ENCODE measurements around the gene SIRT2. TPM values are rescaled to one million over a fixed set of nuclear protein-coding genes. Genes with fewer than 3 reads are reported as not detected.

The SIRT2 gene
- total and polyA plus RNA-seq, 2 of the 8 experiments (the other 6 are each of a cell fraction or from before 2014, with no cell fraction given) = 6.5 to 10.0 TPM

- H2BK5ac ChIP-seq (ENCODE audit: low read depth, low read length) = peak within 1 kb of the TSS; percentile 98
- H3K9me3 ChIP-seq (ENCODE audit: insufficient read depth in 2 of 2, low read depth in 1 of 2, low read length in 1 of 2) = peaks cover 9 to 11% of the 10 kb centered on the region in 2 experiments
- H2BK12ac ChIP-seq (ENCODE audit: low read depth, low read length) = peak within 1 kb of the TSS; percentile 89
- H2BK120ac ChIP-seq (replicated peaks; ENCODE audit: low read depth, low read length) = no peak within 1 kb of the TSS
- H3K23ac ChIP-seq (ENCODE audit: insufficient read length) = no peak within 1 kb of the TSS
- peak within 1 kb of the TSS; percentile 93 to 99 (median 96) for H3K9ac ChIP-seq (replicated peaks in 1 of 4; ENCODE audit: extremely low read depth in 1 of 4, low read depth in 3 of 4, low read length in 3 of 4)
- H2BK20ac ChIP-seq (ENCODE audit: low read length) = peak within 1 kb of the TSS; percentile 51
- peaks cover 18% of the 10 kb centered on the region for H3K79me1 ChIP-seq (ENCODE audit: low read depth, low read length)
- CTCF ChIA-PET (ENCODE audit: partially characterized antibody) = interaction anchor here (1.0 to 9.8 kb wide), 17 partner anchors 10 to 294 kb away, joined by 3 to 120 read pairs (median 5); partner anchors contain the start of genes ECH1 and NFKBIB
- peak within 1 kb of the TSS; percentile 97 for H3K27ac ChIP-seq (ENCODE audit: low read depth, low read length)
- peaks cover 5 to 26% (median 15%) of the 10 kb centered on the region in 4 experiments; a peak in 7 of 8 replicates for H3K36me3 ChIP-seq (ENCODE audit: control insufficient read depth in 2 of 4, insufficient read depth in 4 of 4, low read length in 3 of 4)
- peaks cover 4% of the 10 kb centered on the region; the same call in 1 of the 2 replicates for H3K23me2 ChIP-seq (ENCODE audit: low read depth, low read length)
- peaks cover 0 to 2% (median under 1%) of the 10 kb centered on the region in 4 experiments; a peak in 3 of 7 replicates for H3K4me1 ChIP-seq (replicated peaks in 1 of 4; ENCODE audit: control insufficient read depth in 3 of 4, insufficient read depth in 4 of 4, low read length in 3 of 4)
- H2BK15ac ChIP-seq (ENCODE audit: low read length) = peak within 1 kb of the TSS; percentile 95; the same call in 1 of the 2 replicates
- peak within 1 kb of the TSS; percentile 34 for H3K4ac ChIP-seq (replicated peaks; ENCODE audit: insufficient read length, low read depth, low read length)
- peaks cover 0 to 1% of the 10 kb centered on the region in 2 experiments for H4K20me1 ChIP-seq (replicated peaks in 1 of 2; ENCODE audit: control insufficient read depth in 1 of 2, insufficient read depth in 2 of 2, low read length in 2 of 2)
- peak within 1 kb of the TSS; percentile 99 for H3K18ac ChIP-seq (ENCODE audit: extremely low read depth, low read length)
- POLR2A ChIA-PET (ENCODE audit: partially characterized antibody) = interaction anchor here (0.6 to 3.1 kb wide), 30 partner anchors 10 to 528 kb away, joined by 3 to 36 read pairs (median 4); partner anchors contain the start of genes ECH1, FAM98C, NFKBIB and SIRT2
- peak; percentile 94 for FAIRE-seq
- 1% methylated on average over 37 of the region's 40 CpGs; no CpG with 5 or more reads in 1 of the 2 experiments for WGBS, 2 experiments (ENCODE audit: extremely low coverage in 1 of 2, insufficient coverage in 1 of 2, insufficient read length in 1 of 2, insufficient replicate concordance in 2 of 2, low coverage in 1 of 2, low lambda C conversion rate in 2 of 2, missing lambda C conversion rate in 1 of 2)
- peaks cover 0 to 47% of the 10 kb centered on the region in 2 experiments; a peak in 2 of 4 replicates for H3K79me2 ChIP-seq (ENCODE audit: control insufficient read depth in 1 of 2, insufficient read depth in 2 of 2, low read length in 2 of 2)
- H3K27me3 ChIP-seq (replicated peaks in 1 of 4; ENCODE audit: control insufficient read depth in 3 of 4, extremely low read depth in 1 of 4, insufficient read depth in 3 of 4, low read length in 3 of 4) = no peaks in the 10 kb centered on the region
- peak within 1 kb of the TSS; percentile 69 to 89 for H3K4me2 ChIP-seq (ENCODE audit: insufficient read depth in 1 of 2, low read depth in 2 of 2, low read length in 2 of 2)
- peak within 1 kb of the TSS; percentile 100; the same call in 1 of the 2 replicates for H4K8ac ChIP-seq (ENCODE audit: extremely low read depth, insufficient read depth, low read length)
- peak within 1 kb of the TSS; percentile 80 for H3K56ac ChIP-seq (replicated peaks; ENCODE audit: insufficient read length, low read depth, low read length)
- peak within 1 kb of the TSS; percentile 6; the same call in 1 of the 2 replicates for H2AK5ac ChIP-seq (ENCODE audit: low read depth, low read length)
- H3K4me3 ChIP-seq (ENCODE audit: extremely low read depth in 1 of 4, insufficient read depth in 2 of 4, low read depth in 3 of 4, low read length in 4 of 4) = peak within 1 kb of the TSS; percentile 62 to 93 (median 86)
- peak in 1 of 2 experiments; percentile 99 for DNase-seq (ENCODE audit: low read depth in 1 of 2, low spot score in 2 of 2)
- H2AFZ ChIP-seq (ENCODE audit: low read length) = peak within 1 kb of the TSS; percentile 36; the same call in 1 of the 2 replicates
- no peak within 1 kb of the TSS for H3K14ac ChIP-seq (ENCODE audit: insufficient read length)
- H4K5ac ChIP-seq (ENCODE audit: insufficient read length, low read depth, low read length) = peak within 1 kb of the TSS; percentile 99
- peak within 1 kb of the TSS; percentile 71 for H4K91ac ChIP-seq (replicated peaks; ENCODE audit: insufficient read length, low read length)
- no peak for TF ChIP-seq KDM5A (IDR thresholded peaks at IDR 0.05; ENCODE audit: low read length)
- no peak for TF ChIP-seq CTBP2 (IDR thresholded peaks at IDR 0.05; ENCODE audit: borderline replicate concordance, insufficient read depth, insufficient read length, low read length)
- TF ChIP-seq TAF7 (optimal IDR thresholded peaks at IDR 0.05; ENCODE audit: borderline replicate concordance, low read depth, low read length) = peak; percentile 84
- TF ChIP-seq EP300 (IDR thresholded peaks at IDR 0.05; ENCODE audit: borderline replicate concordance in 1 of 2, low read depth in 2 of 2, low read length in 2 of 2) = no peak
- TF ChIP-seq, protein P1, sequence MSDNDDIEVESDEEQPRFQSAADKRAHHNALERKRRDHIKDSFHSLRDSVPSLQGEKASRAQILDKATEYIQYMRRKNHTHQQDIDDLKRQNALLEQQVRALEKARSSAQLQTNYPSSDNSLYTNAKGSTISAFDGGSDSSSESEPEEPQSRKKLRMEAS (IDR thresholded peaks at IDR 0.05) = peak; percentile 30; the same call in 1 of the 2 replicates
- TF ChIP-seq CHD1 (IDR thresholded peaks at IDR 0.05; ENCODE audit: low read depth, low read length) = no peak
- TF ChIP-seq BACH1 (IDR thresholded peaks at IDR 0.05; ENCODE audit: low read length) = no peak
- no peak for TF ChIP-seq GABPA (IDR thresholded peaks at IDR 0.05; ENCODE audit: borderline replicate concordance, insufficient read depth, low read length)
- TF ChIP-seq RAD21 (IDR thresholded peaks at IDR 0.05 in 1 of 2, conservative IDR thresholded peaks at IDR 0.05 in 1 of 2; ENCODE audit: low read depth in 2 of 2, low read length in 2 of 2) = no peak
Observed at GRCh38 chr19:38930776-38931520, 31.5 kb upstream of the SIRT2 start, which contains the start of gene MRPS12. Gene MRPS12, plus strand, starts transcription at chr19:38930944. Its CDS starts 351 bp downstream, at chr19:38931295.

Data from H1 (cell line).